Ureter (tissue), 1 donor: ENCODE measurements around the gene NIT1. TPM values are rescaled to one million over a fixed set of nuclear protein-coding genes. Genes with fewer than 3 reads are reported as not detected.

Source experiments
- DNase-seq: peaks from one replicate; pipeline ENCODE4 v3.0.0-alpha.2; 2020; ENCODE audit warnings: low spot score
- total RNA-seq: library from RNA; stranded (reverse); gene quantifications from one replicate; pipeline ENCODE4 v1.2.4, GENCODE V29; 2023
- donor health status: DM: yes; HTN: yes; CAD: no.

The NIT1 gene
- total RNA-seq = 34.7 TPM

GRCh38 chr1:161117759-161118581 is at the start of gene NIT1, which contains the start of gene PFDN2:
Gene NIT1 (plus strand): TSS chr1:161118105. CDS start chr1:161118177, 72 bp downstream.
Gene PFDN2 (minus strand): TSS chr1:161118037. CDS start chr1:161118026, 11 bp downstream.
- peak; percentile 88 for DNase-seq

GRCh38 chr1:161068306-161069234 is 49.3 kb upstream of the NIT1 start:
- DNase-seq = peak; percentile 83

- DNase-seq = no peak
Measured at GRCh38 chr1:161069241-161069640, 48.7 kb upstream of the NIT1 start.

- DNase-seq = peak; percentile 67
Measured at GRCh38 chr1:161069731-161070270, 48.1 kb upstream of the NIT1 start, which contains the start of gene ARHGAP30. Gene ARHGAP30 (minus strand): TSS chr1:161069891. CDS start chr1:161069624, 267 bp downstream.

- no peak for DNase-seq
Measured at GRCh38 chr1:161070761-161071160, 47.1 kb upstream of the NIT1 start.

GRCh38 chr1:161071886-161072371 is 46.0 kb upstream of the NIT1 start:
- DNase-seq = no peak

- DNase-seq = no peak
Measured at GRCh38 chr1:161072751-161073449, 45.0 kb upstream of the NIT1 start.

GRCh38 chr1:161073474-161074121 is 44.3 kb upstream of the NIT1 start:
- no peak for DNase-seq

- DNase-seq = peak; percentile 92
Measured at GRCh38 chr1:161074676-161075368, 43.1 kb upstream of the NIT1 start.

- DNase-seq = no peak
Measured at GRCh38 chr1:161076410-161076809, 41.5 kb upstream of the NIT1 start.

GRCh38 chr1:161077426-161077825 is 40.5 kb upstream of the NIT1 start:
- no peak for DNase-seq

- DNase-seq = no peak
Measured at GRCh38 chr1:161079436-161080110, 38.3 kb upstream of the NIT1 start.

- DNase-seq = no peak
Measured at GRCh38 chr1:161080441-161081405, 37.2 kb upstream of the NIT1 start.

- DNase-seq = no peak
Measured at GRCh38 chr1:161081519-161081918, 36.4 kb upstream of the NIT1 start.

GRCh38 chr1:161082483-161082882 is 35.4 kb upstream of the NIT1 start:
- DNase-seq = no peak

- peak; percentile 95 for DNase-seq
Measured at GRCh38 chr1:161082996-161083747, 34.7 kb upstream of the NIT1 start.

- DNase-seq = no peak
Measured at GRCh38 chr1:161083748-161084596, 33.9 kb upstream of the NIT1 start.
